Sigmoid colon (tissue), 7 donors: ENCODE data around the gene F8. TPM values are rescaled to one million over a fixed set of nuclear protein-coding genes. Genes with fewer than 3 reads are reported as not detected.
"Not testable (repeated sequence)": the region's sequence is repeated elsewhere in the genome, so short reads cannot be mapped to it uniquely, and the experiment has no call there.

Experiments used
- DNase-seq: peaks from one replicate; pipeline ENCODE4 v3.0.0-alpha.2; 2019
- H3K27ac ChIP-seq, 4 donors: fragments of 200-600 bp; sonication (generic); one replicate each; pipeline ENCODE4 v1.5.1; 2016 to 2019; ENCODE audit warnings: mild to moderate bottlenecking in 1 of 4
- H3K27me3 ChIP-seq, 3 donors: fragments of 200-600 bp; sonication (generic); one replicate each; pipeline ENCODE4 v1.5.1; 2019; ENCODE audit warnings: mild to moderate bottlenecking in 1 of 3
- H3K36me3 ChIP-seq, 4 donors: fragments of 200-600 bp; sonication (generic); one replicate each; pipeline ENCODE4 v1.5.1; 2016 to 2019
- H3K4me1 ChIP-seq, 4 donors: fragments of 200-600 bp; sonication (generic); one replicate each; pipeline ENCODE4 v1.5.1; 2017 to 2019
- H3K4me3 ChIP-seq, 4 donors: fragments of 200-600 bp; sonication (generic); one replicate each; pipeline ENCODE4 v1.5.1; 2017 to 2019; ENCODE audit warnings: mild to moderate bottlenecking in 2 of 4, moderate library complexity in 1 of 4
- H3K9me3 ChIP-seq, 4 donors: fragments of 200-600 bp in 3 of 4; sonication (generic) in 3 of 4; one replicate each; pipeline versions ENCODE4 v1.5.1 to v1.6.1; 2013 to 2019
- CTCF ChIP-seq, 4 experiments: fragments of 450-650 bp in 3 of 4; fragments of 200-600 bp in 1 of 4; IDR thresholded peaks; one replicate each; pipeline ENCODE4 v1.5.1; 2016 to 2019; ENCODE audit warnings: antibody characterized with exemption in 4 of 4, mild to moderate bottlenecking in 3 of 4, moderate library complexity in 2 of 4
- EP300 ChIP-seq, 4 donors: sonication (generic); formaldehyde crosslinking; IDR thresholded peaks; one replicate each; pipeline ENCODE4 v1.6.1; 2017; ENCODE audit warnings: antibody characterized with exemption in 4 of 4
- POLR2A ChIP-seq, 2 donors: fragments of 450-650 bp; IDR thresholded peaks; one replicate each; pipeline ENCODE4 v1.6.1; 2016; ENCODE audit warnings: antibody characterized with exemption in 2 of 2, mild to moderate bottlenecking in 2 of 2, moderate library complexity in 2 of 2
- POLR2AphosphoS5 ChIP-seq, 4 donors: sonication (generic); formaldehyde crosslinking; IDR thresholded peaks; one replicate each; pipeline ENCODE4 v1.6.1; 2017; ENCODE audit warnings: antibody characterized with exemption in 4 of 4
- WGBS, 2 donors: extraction: QIAGEN DNeasy Blood & Tissue Kit; methylation state at CpG; one replicate each; pipeline ENCODE4 v1.1.7; 2013; 5-methylcytosine and 5-hydroxymethylcytosine counted together
- intact Hi-C: fragments of 100-400 bp; cut with DNase I; formaldehyde crosslinking; loops from one replicate; pipeline ENCODE4 v1.15.1; 2023
- polyA plus RNA-seq, 3 donors: library from polyadenylated mRNA; stranded (reverse); fragments of 200-250 nt; gene quantifications; one replicate each; pipeline ENCODE4 v1.2.3, GENCODE V29; 2013
- total RNA-seq, 4 donors: library from RNA; depleted of rRNA; stranded (reverse); fragments of >200 nt; gene quantifications; one replicate each; pipeline ENCODE4 v1.1.0, GENCODE V29; 2016
- donor health status: healthy with polysubstance abuse.
- donor health status: Bipolar disorder and iron deficiency.
- donor health status: healthy.

F8 gene
- total and polyA plus RNA-seq, 7 donors: 2.4 to 20.2 (median 10.0) TPM

GRCh38 chrX:154884069-154884468 lies 138.5 kb downstream of the F8 start:
- H3K36me3 ChIP-seq, H3K9me3 ChIP-seq, H3K27me3 ChIP-seq, H3K27ac ChIP-seq, intact Hi-C loops, DNase-seq, H3K4me3 ChIP-seq, H3K4me1 ChIP-seq: not testable (repeated sequence)
- WGBS, 2 donors: no CpG with 5 or more reads among the region's 8 CpGs

GRCh38 chrX:154873329-154873728 lies 149.2 kb downstream of the F8 start:
- no peaks in the 10 kb centered on the region for H3K4me1 ChIP-seq
- no peaks in the 10 kb centered on the region for H3K27me3 ChIP-seq
- no peaks in the 10 kb centered on the region for H3K9me3 ChIP-seq
- H3K27ac ChIP-seq: no peak overlapping the region
- intact Hi-C loops: no loop called here
- TF ChIP-seq POLR2AphosphoS5 (IDR thresholded peaks at IDR 0.05): no peak
- no peak for TF ChIP-seq CTCF (IDR thresholded peaks at IDR 0.05)
- no peak for TF ChIP-seq EP300 (IDR thresholded peaks at IDR 0.05)
- no peak for TF ChIP-seq POLR2A (IDR thresholded peaks at IDR 0.05)
- DNase-seq: no peak
- H3K4me3 ChIP-seq: no peak overlapping the region
- 87 to 89% methylated on average over 2 of the region's 2 CpGs for WGBS, 2 donors
- H3K36me3 ChIP-seq: no peaks in the 10 kb centered on the region

- H3K27ac ChIP-seq, H3K27me3 ChIP-seq, intact Hi-C loops, H3K4me1 ChIP-seq, H3K9me3 ChIP-seq, DNase-seq, H3K4me3 ChIP-seq, H3K36me3 ChIP-seq: not testable (repeated sequence)
These were observed 154.0 kb downstream of the F8 start for GRCh38 chrX:154868522-154868921.

- no peak overlapping the region for H3K27ac ChIP-seq
- no peak overlapping the region for H3K4me3 ChIP-seq
- intact Hi-C loops: no loop called here
- no peaks in the 10 kb centered on the region for H3K4me1 ChIP-seq
- H3K36me3 ChIP-seq: no peaks in the 10 kb centered on the region
- TF ChIP-seq EP300 (IDR thresholded peaks at IDR 0.05) (no peak), CTCF (IDR thresholded peaks at IDR 0.05) (no peak), POLR2A (IDR thresholded peaks at IDR 0.05) (no peak), POLR2AphosphoS5 (IDR thresholded peaks at IDR 0.05) (no peak)
- H3K9me3 ChIP-seq: no peaks in the 10 kb centered on the region
- H3K27me3 ChIP-seq: no peaks in the 10 kb centered on the region
- no peak for DNase-seq
These were observed 167.3 kb downstream of the F8 start for GRCh38 chrX:154855256-154855655.

- intact Hi-C loops: no loop called here
- 95 to 98% methylated on average over 1 of the region's 1 CpG for WGBS, 2 donors
- TF ChIP-seq EP300 (IDR thresholded peaks at IDR 0.05) (no peak), CTCF (IDR thresholded peaks at IDR 0.05) (no peak), POLR2AphosphoS5 (IDR thresholded peaks at IDR 0.05) (no peak), POLR2A (IDR thresholded peaks at IDR 0.05) (no peak)
These were observed 171.4 kb downstream of the F8 start for GRCh38 chrX:154850957-154851611.

GRCh38 chrX:154840856-154841255 lies 181.7 kb downstream of the F8 start:
- DNase-seq: no peak
- TF ChIP-seq CTCF (IDR thresholded peaks at IDR 0.05) (peak in 3 of 4 experiments; percentile 14 to 19 (median 16)), POLR2A (IDR thresholded peaks at IDR 0.05) (no peak), POLR2AphosphoS5 (IDR thresholded peaks at IDR 0.05) (no peak)
- no peaks in the 10 kb centered on the region for H3K4me1 ChIP-seq
- WGBS, 2 donors: 90 to 97% methylated on average over 2 of the region's 2 CpGs
- no peaks in the 10 kb centered on the region for H3K27me3 ChIP-seq
- H3K27ac ChIP-seq: no peak overlapping the region
- H3K36me3 ChIP-seq: no peaks in the 10 kb centered on the region
- intact Hi-C loops: no loop called here
- H3K4me3 ChIP-seq: no peak overlapping the region
- no peaks in the 10 kb centered on the region for H3K9me3 ChIP-seq

More at GRCh38 chrX:154850957-154851611, 171.4 kb downstream of the F8 start:
- H3K4me3 ChIP-seq: no peak overlapping the region
- H3K9me3 ChIP-seq: no peaks in the 10 kb centered on the region
- no peak overlapping the region for H3K27ac ChIP-seq
- DNase-seq: no peak
- H3K4me1 ChIP-seq: no peaks in the 10 kb centered on the region
- no peaks in the 10 kb centered on the region for H3K27me3 ChIP-seq
- no peaks in the 10 kb centered on the region for H3K36me3 ChIP-seq
